ENCODE measurements around the gene DERL2. TPM values are rescaled to one million over a fixed set of nuclear protein-coding genes. Genes with fewer than 3 reads are reported as not detected.

Gene DERL2
- total and polyA plus RNA-seq, 2 experiments from 2014 or later, result 38.6 to 160 TPM

- H3K9ac ChIP-seq, result no peak overlapping the region
- no peaks in the 10 kb centered on the region for H3K4me1 ChIP-seq (ENCODE audit: insufficient read depth)
- peaks cover 81% of the 10 kb centered on the region for H3K79me2 ChIP-seq (ENCODE audit: insufficient read depth)
- no peak overlapping the region for H2AFZ ChIP-seq
- peaks cover 4% of the 10 kb centered on the region; the same call in 1 of the 2 replicates for H3F3A ChIP-seq (ENCODE audit: insufficient read depth)
- H3K27ac ChIP-seq, result no peak overlapping the region
- WGBS, 2 experiments (ENCODE audit: low coverage in 1 of 2, low lambda C conversion rate in 2 of 2, missing lambda C conversion rate in 2 of 2), result 94 to 97% methylated on average over 4 of the region's 4 CpGs
- in situ Hi-C loops (cut with MboI), result no loop called here
- H3K9me2 ChIP-seq (ENCODE audit: insufficient read depth), result no peaks in the 10 kb centered on the region
- no peaks in the 10 kb centered on the region for H3K27me3 ChIP-seq (replicated peaks; ENCODE audit: insufficient read depth)
- H3K4me3 ChIP-seq, result no peak overlapping the region
- no peaks in the 10 kb centered on the region for H3K9me3 ChIP-seq (ENCODE audit: low read depth)
- DNase-seq, result no peak
- no peak for TF ChIP-seq EZH2phosphoT487 (IDR thresholded peaks at IDR 0.05; ENCODE audit: insufficient read depth, low read depth)
- TF ChIP-seq EZH2 (IDR thresholded peaks at IDR 0.05; ENCODE audit: insufficient read depth, poor library complexity, severe bottlenecking), result no peak
- H3K36me3 ChIP-seq (ENCODE audit: low read depth), result peaks cover 76% of the 10 kb centered on the region
- no peaks in the 10 kb centered on the region for H4K20me1 ChIP-seq (ENCODE audit: insufficient read depth)
- no peak overlapping the region for H3K4me2 ChIP-seq (ENCODE audit: unreplicated experiment)
Observed at GRCh38 chr17:5478992-5479391, 7.0 kb downstream of the DERL2 start.

GRCh38 chr17:5473906-5474305 is 12.1 kb downstream of the DERL2 start:
- no peak for DNase-seq
- H4K20me1 ChIP-seq (ENCODE audit: insufficient read depth), result no peaks in the 10 kb centered on the region
- H3F3A ChIP-seq (ENCODE audit: insufficient read depth), result peaks cover 45% of the 10 kb centered on the region
- no peak overlapping the region for H3K27ac ChIP-seq
- H3K9me3 ChIP-seq (ENCODE audit: low read depth), result no peaks in the 10 kb centered on the region
- H3K9ac ChIP-seq, result no peak overlapping the region
- H3K36me3 ChIP-seq (ENCODE audit: low read depth), result peaks cover 39% of the 10 kb centered on the region
- no peaks in the 10 kb centered on the region for H3K27me3 ChIP-seq (replicated peaks; ENCODE audit: insufficient read depth)
- WGBS, 2 experiments (ENCODE audit: low coverage in 1 of 2, low lambda C conversion rate in 2 of 2, missing lambda C conversion rate in 2 of 2), result 100% methylated on average over 2 of the region's 2 CpGs
- no peak overlapping the region for H3K4me2 ChIP-seq (ENCODE audit: unreplicated experiment)
- no peak overlapping the region for H3K4me3 ChIP-seq
- no peaks in the 10 kb centered on the region for H3K9me2 ChIP-seq (ENCODE audit: insufficient read depth)
- in situ Hi-C loops (cut with MboI), result loop anchor here (25.0 kb wide), 2 partner anchors 88 to 963 kb away; partner anchors contain the start of genes AIPL1 and PIMREG
- H3K79me2 ChIP-seq (ENCODE audit: insufficient read depth), result peaks cover 30% of the 10 kb centered on the region
- TF ChIP-seq EZH2 (IDR thresholded peaks at IDR 0.05; ENCODE audit: insufficient read depth, poor library complexity, severe bottlenecking) (no peak), EZH2phosphoT487 (IDR thresholded peaks at IDR 0.05; ENCODE audit: insufficient read depth, low read depth) (no peak)
- no peaks in the 10 kb centered on the region for H3K4me1 ChIP-seq (ENCODE audit: insufficient read depth)
- H2AFZ ChIP-seq, result no peak overlapping the region

DNA sequence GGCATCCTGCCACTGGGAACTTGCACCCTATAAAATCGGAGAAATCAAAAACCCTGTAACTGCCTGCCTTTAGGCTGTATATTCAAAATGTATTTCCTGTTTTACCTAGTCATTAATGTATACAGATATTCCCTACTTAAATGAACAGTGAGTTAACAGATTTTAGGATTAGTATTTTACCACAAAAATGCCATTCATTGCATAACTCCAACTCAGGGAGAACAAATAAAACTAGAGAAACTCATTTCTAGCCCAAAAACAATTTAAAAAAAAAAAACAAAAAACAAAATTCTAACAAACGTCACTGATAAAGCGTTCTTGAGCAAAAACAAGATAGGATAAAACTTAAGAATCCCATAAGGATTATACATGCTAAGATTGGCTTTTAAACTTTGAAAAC is 13.5 kb downstream of the DERL2 start:
- Histone ChIP-seq H3K9me3 (ENCODE audit: low read depth) (no peaks in the 10 kb centered on the region), H3K9me2 (ENCODE audit: insufficient read depth) (no peaks in the 10 kb centered on the region), H3K4me2 (ENCODE audit: unreplicated experiment) (no peak overlapping the region), H3K27me3 (replicated peaks; ENCODE audit: insufficient read depth) (no peaks in the 10 kb centered on the region), H2AFZ (no peak overlapping the region), H3K36me3 (ENCODE audit: low read depth) (peaks cover 25% of the 10 kb centered on the region), H3K4me1 (ENCODE audit: insufficient read depth) (no peaks in the 10 kb centered on the region), H3K9ac (no peak overlapping the region), H3K4me3 (no peak overlapping the region), H4K20me1 (ENCODE audit: insufficient read depth) (no peaks in the 10 kb centered on the region), H3K27ac (0 out of 2 replicates have a peak overlapping the region, but pooled peaks have one; percentile 7), H3F3A (ENCODE audit: insufficient read depth) (peaks cover 45% of the 10 kb centered on the region), H3K79me2 (ENCODE audit: insufficient read depth) (peaks cover 28% of the 10 kb centered on the region)
- no peak for TF ChIP-seq EZH2 (IDR thresholded peaks at IDR 0.05; ENCODE audit: insufficient read depth, poor library complexity, severe bottlenecking)
- TF ChIP-seq EZH2phosphoT487 (IDR thresholded peaks at IDR 0.05; ENCODE audit: insufficient read depth, low read depth), result no peak
- 54% methylated on average over 3 of the region's 3 CpGs for WGBS, 2 experiments (ENCODE audit: low coverage in 1 of 2, low lambda C conversion rate in 2 of 2, missing lambda C conversion rate in 2 of 2)
- in situ Hi-C loops (cut with MboI), result loop anchor here (25.0 kb wide), 2 partner anchors 90 to 965 kb away; partner anchors contain the start of genes AIPL1 and PIMREG
- DNase-seq, result peak; percentile 9

- TF ChIP-seq EZH2phosphoT487 (IDR thresholded peaks at IDR 0.05; ENCODE audit: insufficient read depth, low read depth) (no peak), EZH2 (IDR thresholded peaks at IDR 0.05; ENCODE audit: insufficient read depth, poor library complexity, severe bottlenecking) (no peak)
- Histone ChIP-seq H4K20me1 (ENCODE audit: insufficient read depth) (no peaks in the 10 kb centered on the region), H3F3A (ENCODE audit: insufficient read depth) (peaks cover 36% of the 10 kb centered on the region), H3K9ac (peak overlapping the region; percentile 80), H3K4me3 (peak overlapping the region; percentile 99), H3K36me3 (ENCODE audit: low read depth) (peaks cover under 1% of the 10 kb centered on the region; the same call in 1 of the 2 replicates), H3K79me2 (ENCODE audit: insufficient read depth) (peaks cover 56% of the 10 kb centered on the region), H3K9me3 (ENCODE audit: low read depth) (no peaks in the 10 kb centered on the region), H3K4me2 (ENCODE audit: unreplicated experiment) (peak overlapping the region; percentile 84), H2AFZ (peak overlapping the region; percentile 100), H3K27me3 (replicated peaks; ENCODE audit: insufficient read depth) (no peaks in the 10 kb centered on the region), H3K4me1 (ENCODE audit: insufficient read depth) (peaks cover 12% of the 10 kb centered on the region), H3K27ac (peak overlapping the region; percentile 55), H3K9me2 (ENCODE audit: insufficient read depth) (no peaks in the 10 kb centered on the region)
- in situ Hi-C loops (cut with MboI), result loop anchor here (25.0 kb wide), 2 partner anchors 94 to 969 kb away; partner anchors contain the start of genes AIPL1 and PIMREG
- 1 to 2% methylated on average over 16 to 17 of the region's 17 CpGs for WGBS, 2 experiments (ENCODE audit: low coverage in 1 of 2, low lambda C conversion rate in 2 of 2, missing lambda C conversion rate in 2 of 2)
- no peak for DNase-seq
Observed at GRCh38 chr17:5468075-5468473, 17.9 kb downstream of the DERL2 start.
